Neural progenitor cell (in vitro differentiated cells): ENCODE results near the gene NPTN.

Experiments
- EZH2 ChIP-seq: fragments of 200-600 bp; sonication (generic); IDR thresholded peaks from 2 replicates; pipeline ENCODE4 v1.6.1; 2017; ENCODE audit warnings: antibody characterized with exemption, mild to moderate bottlenecking, moderate library complexity
- EZH2phosphoT487 ChIP-seq: fragments of 200-600 bp; sonication (generic); IDR thresholded peaks from 2 replicates; pipeline ENCODE4 v1.6.1; 2017; ENCODE audit warnings: antibody characterized with exemption
- TF ChIP-seq, protein P1 (sequence below): fragments of 200-600 bp; sonication (generic); IDR thresholded peaks from 2 replicates; pipeline ENCODE4 v1.5.1; 2017; ENCODE audit warnings: antibody characterized with exemption, mild to moderate bottlenecking

DNA sequence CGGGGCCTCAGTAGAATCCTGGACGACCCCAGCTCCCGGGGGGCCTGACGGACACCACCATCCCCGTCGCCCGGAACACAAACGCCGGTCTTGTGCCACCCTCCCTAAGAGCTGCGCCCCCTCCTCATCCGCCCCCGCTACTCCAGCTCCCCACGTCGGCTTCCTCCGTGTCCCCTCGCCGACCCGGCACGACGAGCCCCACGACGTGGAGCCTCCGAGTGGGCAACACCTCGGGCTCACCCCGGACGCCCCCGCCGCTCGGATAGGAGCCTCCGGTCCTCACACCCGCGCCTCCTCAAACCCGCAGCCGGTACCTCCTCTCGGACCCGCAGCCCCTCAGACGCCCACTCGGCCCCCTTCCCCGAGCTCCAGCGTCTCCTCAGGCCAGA, 525 bp downstream of the NPTN start:
- TF ChIP-seq, protein P1, sequence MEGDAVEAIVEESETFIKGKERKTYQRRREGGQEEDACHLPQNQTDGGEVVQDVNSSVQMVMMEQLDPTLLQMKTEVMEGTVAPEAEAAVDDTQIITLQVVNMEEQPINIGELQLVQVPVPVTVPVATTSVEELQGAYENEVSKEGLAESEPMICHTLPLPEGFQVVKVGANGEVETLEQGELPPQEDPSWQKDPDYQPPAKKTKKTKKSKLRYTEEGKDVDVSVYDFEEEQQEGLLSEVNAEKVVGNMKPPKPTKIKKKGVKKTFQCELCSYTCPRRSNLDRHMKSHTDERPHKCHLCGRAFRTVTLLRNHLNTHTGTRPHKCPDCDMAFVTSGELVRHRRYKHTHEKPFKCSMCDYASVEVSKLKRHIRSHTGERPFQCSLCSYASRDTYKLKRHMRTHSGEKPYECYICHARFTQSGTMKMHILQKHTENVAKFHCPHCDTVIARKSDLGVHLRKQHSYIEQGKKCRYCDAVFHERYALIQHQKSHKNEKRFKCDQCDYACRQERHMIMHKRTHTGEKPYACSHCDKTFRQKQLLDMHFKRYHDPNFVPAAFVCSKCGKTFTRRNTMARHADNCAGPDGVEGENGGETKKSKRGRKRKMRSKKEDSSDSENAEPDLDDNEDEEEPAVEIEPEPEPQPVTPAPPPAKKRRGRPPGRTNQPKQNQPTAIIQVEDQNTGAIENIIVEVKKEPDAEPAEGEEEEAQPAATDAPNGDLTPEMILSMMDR: no peak
- TF ChIP-seq EZH2phosphoT487 (no peak), EZH2 (no peak)
